H1 (cell line): ENCODE measurements around the gene RAB36. TPM values are rescaled to one million over a fixed set of nuclear protein-coding genes. Genes with fewer than 3 reads are reported as not detected.

Experiments used
- CTCF ChIA-PET: fragments of 300-600 bp; sonication (Branson Sonifier 250); formaldehyde crosslinking; loops from one replicate; lab custom pipeline; 2021; ENCODE audit not compliant: partially characterized antibody; lab: Charles Lee
- POLR2A ChIA-PET: fragments of 300-600 bp; sonication (Branson Sonifier 250); formaldehyde crosslinking; loops from one replicate; lab custom pipeline; 2021; ENCODE audit warnings: inconsistent platforms; ENCODE audit not compliant: partially characterized antibody; lab: Charles Lee
- DNase-seq, 2 experiments: peaks; one replicate each; pipeline versions ENCODE4 v3.0.0 to v3.0.0-alpha.2; 2010 to 2022; ENCODE audit warnings: low spot score in 2 of 2, low read depth in 1 of 2, mixed read lengths in 1 of 2
- FAIRE-seq: peaks from 2 replicates; lab custom pipeline; 2011; peaks lifted over from hg19 to GRCh38; lab: Jason Lieb, UNC
- H2AFZ ChIP-seq: 2 replicates; pipeline ENCODE4 v1.8.1; 2012; ENCODE audit warnings: low read length, inconsistent platforms
- H2AK5ac ChIP-seq: 2 replicates; pipeline ENCODE4 v1.6.1; 2013; ENCODE audit warnings: low read depth, low read length
- H2BK120ac ChIP-seq: replicated peaks from 2 replicates; pipeline ENCODE3; 2013; ENCODE audit warnings: low read depth, low read length, inconsistent platforms
- H2BK12ac ChIP-seq: 2 replicates; pipeline ENCODE4 v1.6.1; 2013; ENCODE audit warnings: low read depth, low read length
- H2BK15ac ChIP-seq: 2 replicates; pipeline ENCODE4 v1.6.1; 2013; ENCODE audit warnings: low read length
- H2BK20ac ChIP-seq: 2 replicates; pipeline ENCODE4 v1.6.1; 2013; ENCODE audit warnings: low read length
- H2BK5ac ChIP-seq: 2 replicates; pipeline ENCODE4 v1.6.1; 2013; ENCODE audit warnings: low read depth, low read length
- H3K14ac ChIP-seq: 2 replicates; pipeline ENCODE4 v1.6.1; 2013; ENCODE audit warnings: inconsistent platforms; ENCODE audit not compliant: insufficient read length
- H3K18ac ChIP-seq: 2 replicates; pipeline ENCODE4 v1.6.1; 2013; ENCODE audit warnings: low read length; ENCODE audit errors: extremely low read depth
- H3K23ac ChIP-seq: 2 replicates; pipeline ENCODE4 v1.6.1; 2013; ENCODE audit warnings: inconsistent platforms; ENCODE audit not compliant: insufficient read length
- H3K23me2 ChIP-seq: 2 replicates; pipeline ENCODE4 v1.6.1; 2013; ENCODE audit warnings: low read depth, low read length
- H3K27ac ChIP-seq: 2 replicates; pipeline ENCODE4 v1.6.1; 2011; ENCODE audit warnings: low read depth, low read length, inconsistent platforms
- H3K27me3 ChIP-seq, 4 experiments: replicated peaks in 1 of 4; 1 replicate in 1 of 4; 2 replicates in 3 of 4; pipeline versions ENCODE4 v1.6.1 to v1.8.1; 2011 to 2013; ENCODE audit warnings: low read length in 3 of 4, mild to moderate bottlenecking in 3 of 4, inconsistent platforms in 2 of 4, mixed read lengths in 2 of 4, moderate library complexity in 1 of 4; ENCODE audit not compliant: control insufficient read depth in 3 of 4, insufficient read depth in 3 of 4; ENCODE audit errors: extremely low read depth in 1 of 4
- H3K36me3 ChIP-seq, 4 experiments: 2 replicates each; pipeline versions ENCODE4 v1.6.1 to v1.8.1; 2011 to 2013; ENCODE audit warnings: mild to moderate bottlenecking in 4 of 4, low read length in 3 of 4, moderate library complexity in 2 of 4, control low read depth in 1 of 4, inconsistent platforms in 1 of 4; ENCODE audit not compliant: insufficient read depth in 4 of 4, control insufficient read depth in 2 of 4
- H3K4ac ChIP-seq: replicated peaks from 2 replicates; pipeline ENCODE3; 2013; ENCODE audit warnings: low read length, low read depth, mixed read lengths, inconsistent platforms; ENCODE audit not compliant: insufficient read length
- H3K4me1 ChIP-seq, 4 experiments: replicated peaks in 1 of 4; 1 replicate in 1 of 4; 2 replicates in 3 of 4; pipeline versions ENCODE4 v1.6.1 to v1.8.1; 2011 to 2013; ENCODE audit warnings: low read length in 3 of 4, inconsistent platforms in 2 of 4, mixed read lengths in 1 of 4; ENCODE audit not compliant: insufficient read depth in 4 of 4, control insufficient read depth in 3 of 4
- H3K4me2 ChIP-seq, 2 experiments: 2 replicates each; pipeline versions ENCODE4 v1.6.1 to v1.8.1; 2011 to 2013; ENCODE audit warnings: low read depth in 2 of 2, low read length in 2 of 2, control low read depth in 1 of 2, inconsistent platforms in 1 of 2, mild to moderate bottlenecking in 1 of 2; ENCODE audit not compliant: insufficient read depth in 1 of 2
- H3K4me3 ChIP-seq, 4 experiments: fragments of 200-600, 300-600 bp in 1 of 4; sonication (generic), shearing (Covaris generic), sonication (Bioruptor Twin) in 1 of 4; 2 replicates each; pipeline versions ENCODE4 v1.5.1 to v1.8.1; 2011 to 2016; ENCODE audit warnings: low read length in 4 of 4, low read depth in 3 of 4, control low read depth in 2 of 4, inconsistent platforms in 2 of 4, mild to moderate bottlenecking in 2 of 4, mixed read lengths in 1 of 4, moderate library complexity in 1 of 4; ENCODE audit not compliant: insufficient read depth in 2 of 4; ENCODE audit errors: extremely low read depth in 1 of 4
- H3K56ac ChIP-seq: replicated peaks from 2 replicates; pipeline ENCODE3; 2013; ENCODE audit warnings: low read depth, mild to moderate bottlenecking, mixed read lengths, low read length, inconsistent platforms; ENCODE audit not compliant: insufficient read length
- H3K79me1 ChIP-seq: 2 replicates; pipeline ENCODE4 v1.6.1; 2013; ENCODE audit warnings: low read depth, low read length, control low read depth
- H3K79me2 ChIP-seq, 2 experiments: 2 replicates each; pipeline versions ENCODE4 v1.6.1 to v1.8.1; 2012 to 2013; ENCODE audit warnings: low read length in 2 of 2, mild to moderate bottlenecking in 2 of 2, inconsistent platforms in 1 of 2; ENCODE audit not compliant: insufficient read depth in 2 of 2, control insufficient read depth in 1 of 2
- H3K9ac ChIP-seq, 4 experiments: replicated peaks in 1 of 4; 1 replicate in 1 of 4; 2 replicates in 3 of 4; pipeline versions ENCODE4 v1.6.1 to v1.8.1; 2011 to 2013; ENCODE audit warnings: low read depth in 3 of 4, low read length in 3 of 4, control low read depth in 2 of 4, mild to moderate bottlenecking in 2 of 4, moderate library complexity in 2 of 4, inconsistent platforms in 1 of 4; ENCODE audit errors: extremely low read depth in 1 of 4
- H3K9me3 ChIP-seq, 2 experiments: 2 replicates each; pipeline versions ENCODE4 v1.6.1 to v1.8.1; 2012 to 2013; ENCODE audit warnings: mild to moderate bottlenecking in 2 of 2, moderate library complexity in 2 of 2, control low read depth in 1 of 2, inconsistent platforms in 1 of 2, low read depth in 1 of 2, low read length in 1 of 2, mixed read lengths in 1 of 2; ENCODE audit not compliant: insufficient read depth in 2 of 2
- H4K20me1 ChIP-seq, 2 experiments: replicated peaks in 1 of 2; 2 replicates each; pipeline versions ENCODE3 to v1.8.1; 2011 to 2013; ENCODE audit warnings: inconsistent platforms in 2 of 2, low read length in 2 of 2, mild to moderate bottlenecking in 1 of 2; ENCODE audit not compliant: insufficient read depth in 2 of 2, control insufficient read depth in 1 of 2
- H4K5ac ChIP-seq: 2 replicates; pipeline ENCODE4 v1.6.1; 2013; ENCODE audit warnings: low read length, low read depth, mixed read lengths, inconsistent platforms; ENCODE audit not compliant: insufficient read length
- H4K8ac ChIP-seq: 2 replicates; pipeline ENCODE4 v1.8.0; 2013; ENCODE audit warnings: mild to moderate bottlenecking, moderate library complexity, low read length, inconsistent platforms; ENCODE audit not compliant: insufficient read depth; ENCODE audit errors: extremely low read depth
- H4K91ac ChIP-seq: replicated peaks from 2 replicates; pipeline ENCODE3; 2013; ENCODE audit warnings: low read length, mixed read lengths, inconsistent platforms; ENCODE audit not compliant: insufficient read length
- BACH1 ChIP-seq: IDR thresholded peaks from 2 replicates; pipeline ENCODE4 v1.6.1; 2012; ENCODE audit warnings: low read length, improper control_type of control experiment
- GABPA ChIP-seq: IDR thresholded peaks from 2 replicates; pipeline ENCODE4 v1.6.1; 2011; ENCODE audit warnings: mild to moderate bottlenecking, low read length, moderate library complexity, borderline replicate concordance; ENCODE audit not compliant: insufficient read depth
- KDM5A ChIP-seq: fragments of 200-600 bp; IDR thresholded peaks from 2 replicates; pipeline ENCODE4 v1.7.1; 2012; ENCODE audit warnings: mild to moderate bottlenecking, low read length, inconsistent platforms, mixed read lengths
- MAFK ChIP-seq: IDR thresholded peaks from 2 replicates; pipeline ENCODE4 v1.6.1; 2012; ENCODE audit warnings: low read depth, mild to moderate bottlenecking, improper control_type of control experiment, low read length
- POLR2AphosphoS5 ChIP-seq: IDR thresholded peaks from 2 replicates; pipeline ENCODE4 v1.6.1; 2011; ENCODE audit warnings: low read depth, low read length
- RBBP5 ChIP-seq: IDR thresholded peaks from 2 replicates; pipeline ENCODE4 v1.7.1; 2012; ENCODE audit warnings: low read depth, mild to moderate bottlenecking, inconsistent platforms, low read length, moderate library complexity, borderline replicate concordance
- SP2 ChIP-seq: IDR thresholded peaks from 2 replicates; pipeline ENCODE4 v1.6.1; 2012; ENCODE audit warnings: mild to moderate bottlenecking, low read length, inconsistent platforms
- WGBS, 2 experiments: shearing (Covaris generic) in 1 of 2; methylation state at CpG; one replicate each; pipeline versions ENCODE4 v1.1.6 to v1.1.7; 2013 to 2015; ENCODE audit warnings: low lambda C conversion rate in 2 of 2, mixed read lengths in 2 of 2, inconsistent platforms in 1 of 2, low coverage in 1 of 2, missing lambda C conversion rate in 1 of 2; ENCODE audit not compliant: insufficient replicate concordance in 2 of 2, insufficient coverage in 1 of 2, insufficient read length in 1 of 2; ENCODE audit errors: extremely low coverage in 1 of 2, missing lambda C conversion rate in 1 of 2; 5-methylcytosine and 5-hydroxymethylcytosine counted together
- polyA plus RNA-seq, 7 experiments: library from polyadenylated mRNA; depleted of rRNA in 3 of 7; stranded (reverse) in 5 of 7; unstranded in 2 of 7; fragments of >200 nt in 5 of 7; fragments of 200-250 nt in 2 of 7; gene quantifications; 1 replicate in 5 of 7; 2 replicates in 1 of 7; 4 replicates in 1 of 7; pipeline versions ENCODE4 v1.2.1 to v1.2.3, GENCODE V29; 2011 to 2013; ENCODE audit warnings: missing spikeins in 2 of 7, mixed read lengths in 2 of 7
- total RNA-seq: library from RNA; stranded (reverse); fragmentation: NEBNext Ultra II Directional; extraction: Animal tissue kit (Norgen Biotek cat#: 25700); gene quantifications from 2 replicates; pipeline ENCODE4 v1.2.1, GENCODE V29; 2021
- TF ChIP-seq, protein P1 (sequence below): IDR thresholded peaks from 2 replicates; pipeline ENCODE4 v1.6.1; 2011; ENCODE audit warnings: low read length, improper control_type of control experiment
- TF ChIP-seq, protein P2 (sequence below): IDR thresholded peaks from 2 replicates; pipeline ENCODE4 v1.6.1; 2011; ENCODE audit warnings: low read depth, mild to moderate bottlenecking, low read length; ENCODE audit not compliant: insufficient read depth

RAB36 gene
- total and polyA plus RNA-seq, 2 of the 8 experiments (the other 6 are each of a cell fraction or from before 2014, with no cell fraction given), result 1.0 to 1.5 TPM

DNA sequence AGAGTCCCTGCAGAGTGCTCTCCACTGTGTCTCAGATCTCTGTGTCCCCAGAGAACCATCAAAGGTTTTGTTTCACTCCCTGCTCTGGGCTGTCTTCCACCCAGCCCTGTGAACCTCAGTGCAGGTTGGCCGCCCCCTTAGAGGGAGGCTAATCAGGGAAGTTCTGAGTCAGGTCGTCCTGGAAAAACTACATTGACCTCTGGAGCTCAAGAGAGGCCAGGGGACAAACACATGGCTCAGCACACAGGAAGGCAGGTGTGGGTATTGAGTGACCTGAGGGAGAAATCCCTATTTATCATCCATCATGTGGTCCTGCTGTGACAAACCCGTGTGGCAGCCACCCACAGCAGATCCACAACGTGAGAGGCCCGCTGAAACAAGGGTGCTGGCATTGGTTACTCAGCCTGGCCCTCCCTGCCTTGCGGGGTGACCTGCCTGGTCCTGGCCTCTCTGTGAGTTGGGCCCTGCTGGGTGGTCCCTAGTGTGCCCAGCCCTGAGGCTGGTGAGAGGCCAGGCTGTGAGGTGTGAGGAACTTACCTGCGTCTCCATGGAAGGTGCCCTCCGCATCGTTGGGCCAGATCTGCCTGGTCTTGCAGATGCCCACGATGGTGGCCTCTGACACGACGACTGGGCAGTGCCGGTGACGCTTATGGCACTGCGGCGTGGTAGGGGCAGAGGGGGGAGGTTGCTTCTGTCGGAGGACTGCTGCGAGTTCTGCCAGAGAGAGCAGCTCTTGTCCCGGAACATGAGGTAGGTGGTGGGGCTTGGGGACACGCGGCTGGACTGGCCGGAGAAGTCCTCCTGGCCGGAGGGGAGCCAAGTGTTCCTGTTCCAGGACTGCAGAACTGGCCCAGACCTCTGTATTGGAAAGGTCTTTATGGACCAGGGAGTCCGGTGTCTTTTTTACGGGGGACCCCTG, 34.4 kb downstream of the RAB36 start:
- ChIA-PET CTCF (interaction anchor here (0.7 to 24.3 kb wide), 13 partner anchors 11 to 108 kb away, joined by 3 to 358 read pairs (median 4); no protein-coding TSS in a partner anchor), POLR2A (interaction anchor here (0.7 to 6.0 kb wide), 9 partner anchors 13 to 108 kb away, joined by 3 to 34 read pairs (median 4); no protein-coding TSS in a partner anchor)
- Histone ChIP-seq H3K27ac (no peak overlapping the region), H2BK15ac (peak overlapping the region; percentile 99; the same call in 1 of the 2 replicates), H3K4me2 (peak overlapping the region; percentile 58 to 95), H3K23ac (no peak overlapping the region), H3K23me2 (peaks cover 20% of the 10 kb centered on the region), H3K9me3 (peaks cover 18 to 20% of the 10 kb centered on the region in 2 experiments), H3K4me1 (peaks cover 8 to 32% (median 19%) of the 10 kb centered on the region in 4 experiments), H4K20me1 (peaks cover 25 to 30% of the 10 kb centered on the region in 2 experiments), H3K18ac (peak overlapping the region; percentile 65), H4K5ac (no peak overlapping the region), H3K79me1 (peaks cover 17% of the 10 kb centered on the region), H3K79me2 (peaks cover 32 to 37% of the 10 kb centered on the region in 2 experiments), H3K14ac (no peak overlapping the region), H3K36me3 (no peaks in the 10 kb centered on the region; a peak in 1 of 8 replicates), H3K4me3 (peak overlapping the region; percentile 22 to 65 (median 42); a peak in 5 of 8 replicates), H4K8ac (no peak overlapping the region; the same call in 1 of the 2 replicates), H2AFZ (no peak overlapping the region), H2AK5ac (peak overlapping the region; percentile 79; the same call in 1 of the 2 replicates), H2BK20ac (peak overlapping the region; percentile 92), H3K9ac (no peak overlapping the region), H2BK12ac (peak overlapping the region; percentile 91; the same call in 1 of the 2 replicates), H3K56ac (no peak overlapping the region), H2BK5ac (peak overlapping the region; percentile 82; the same call in 1 of the 2 replicates), H3K27me3 (peaks cover 0 to 6% (median 2%) of the 10 kb centered on the region in 4 experiments; a peak in 1 of 7 replicates), H3K4ac (peak overlapping the region; percentile 22), H2BK120ac (peak overlapping the region; percentile 48), H4K91ac (peak overlapping the region; percentile 83)
- 81% methylated on average over 23 of the region's 25 CpGs; no CpG with 5 or more reads in 1 of the 2 experiments for WGBS, 2 experiments
- no peak for FAIRE-seq
- no peak for DNase-seq
- no peak for TF ChIP-seq RBBP5
- no peak for TF ChIP-seq MAFK
- no peak for TF ChIP-seq BACH1
- TF ChIP-seq POLR2AphosphoS5, result no peak
- TF ChIP-seq GABPA, result no peak
- TF ChIP-seq, protein P1, sequence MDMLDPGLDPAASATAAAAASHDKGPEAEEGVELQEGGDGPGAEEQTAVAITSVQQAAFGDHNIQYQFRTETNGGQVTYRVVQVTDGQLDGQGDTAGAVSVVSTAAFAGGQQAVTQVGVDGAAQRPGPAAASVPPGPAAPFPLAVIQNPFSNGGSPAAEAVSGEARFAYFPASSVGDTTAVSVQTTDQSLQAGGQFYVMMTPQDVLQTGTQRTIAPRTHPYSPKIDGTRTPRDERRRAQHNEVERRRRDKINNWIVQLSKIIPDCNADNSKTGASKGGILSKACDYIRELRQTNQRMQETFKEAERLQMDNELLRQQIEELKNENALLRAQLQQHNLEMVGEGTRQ, result no peak
- TF ChIP-seq, protein P2, sequence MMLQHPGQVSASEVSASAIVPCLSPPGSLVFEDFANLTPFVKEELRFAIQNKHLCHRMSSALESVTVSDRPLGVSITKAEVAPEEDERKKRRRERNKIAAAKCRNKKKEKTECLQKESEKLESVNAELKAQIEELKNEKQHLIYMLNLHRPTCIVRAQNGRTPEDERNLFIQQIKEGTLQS, result no peak
- no peak for TF ChIP-seq SP2
- TF ChIP-seq KDM5A, result no peak
